ENCODE results near the gene LCTL.
A peak's percentile ranks its signal among the peaks of the same experiment; 100 is the strongest.
"Not testable (repeated sequence)": the region's sequence is repeated elsewhere in the genome, so short reads cannot be mapped to it uniquely, and the experiment has no call there.

Gene LCTL

DNA sequence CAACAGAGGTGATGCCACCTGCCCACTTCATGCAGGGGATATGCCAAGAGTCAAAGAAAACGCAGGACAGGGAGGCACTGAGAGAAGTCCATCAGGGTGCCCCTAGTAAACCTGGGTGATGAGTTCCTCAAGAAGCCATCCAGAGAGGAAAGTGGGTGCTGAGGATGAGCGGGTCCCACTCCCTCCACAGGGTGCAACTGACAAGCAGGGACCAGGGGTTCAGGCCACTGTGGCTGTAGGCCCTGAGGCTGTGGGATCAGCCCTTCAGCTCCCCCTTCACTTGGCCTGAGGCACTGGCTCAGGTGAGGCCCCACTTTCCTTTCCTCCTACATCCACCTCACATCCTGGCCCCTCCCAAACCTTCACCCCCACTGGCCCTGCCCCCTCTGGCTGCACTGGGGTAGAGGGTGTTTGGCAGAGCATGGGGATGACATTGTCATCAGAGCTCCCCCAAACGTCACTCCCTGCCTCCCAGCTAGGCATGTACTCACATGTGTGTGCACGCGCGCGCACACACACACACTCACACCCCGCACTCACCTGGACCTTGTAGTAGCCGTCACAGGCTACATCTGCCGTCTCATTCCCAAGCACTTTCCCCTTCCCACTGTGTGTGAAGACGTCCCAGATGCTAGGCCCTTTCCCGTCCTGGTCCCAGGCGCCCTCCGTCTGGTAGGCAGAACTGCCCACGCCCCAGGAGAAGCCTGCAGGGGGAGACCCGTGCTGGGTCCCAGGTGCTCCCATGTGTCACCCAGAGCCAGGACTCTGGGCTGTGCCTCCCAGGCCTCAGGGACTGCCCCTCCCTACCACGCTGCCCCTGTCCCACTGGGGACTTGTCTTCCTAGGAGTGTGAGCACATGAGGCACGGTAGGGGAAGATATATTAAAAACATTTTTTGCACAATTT is 1.4 kb downstream of the LCTL start:
- DNase-seq: no peak

DNA sequence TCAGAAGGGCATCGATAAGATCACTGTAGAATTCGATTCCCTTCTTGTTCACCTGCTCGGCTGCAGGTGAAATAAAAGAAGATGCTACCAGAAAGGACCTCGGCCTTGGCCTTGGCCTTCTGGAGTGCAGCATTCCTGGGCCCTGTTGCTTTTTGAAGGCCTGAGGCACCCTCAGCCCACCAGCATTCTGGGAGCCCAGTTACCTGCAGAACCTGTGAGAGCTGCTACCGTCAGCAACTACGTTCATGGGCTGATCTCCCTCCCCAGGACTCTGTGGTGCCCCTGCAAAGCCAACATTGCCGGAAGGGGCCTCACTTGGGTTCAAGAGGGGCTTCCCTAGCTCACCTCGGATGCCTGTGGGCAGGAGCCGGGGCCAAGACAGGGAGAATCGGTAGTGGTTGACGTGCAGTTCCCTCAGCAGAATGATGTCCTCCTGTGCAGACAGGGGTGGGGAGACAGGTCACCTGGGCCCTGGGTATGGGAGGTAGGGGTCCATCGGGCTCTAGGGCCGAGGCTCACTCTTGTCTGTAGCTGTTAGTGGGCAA is 2.2 kb downstream of the LCTL start:
- DNase-seq: no peak

GRCh38 chr15:66563126-66563525 is 2.7 kb downstream of the LCTL start:
- DNase-seq: no peak

DNA sequence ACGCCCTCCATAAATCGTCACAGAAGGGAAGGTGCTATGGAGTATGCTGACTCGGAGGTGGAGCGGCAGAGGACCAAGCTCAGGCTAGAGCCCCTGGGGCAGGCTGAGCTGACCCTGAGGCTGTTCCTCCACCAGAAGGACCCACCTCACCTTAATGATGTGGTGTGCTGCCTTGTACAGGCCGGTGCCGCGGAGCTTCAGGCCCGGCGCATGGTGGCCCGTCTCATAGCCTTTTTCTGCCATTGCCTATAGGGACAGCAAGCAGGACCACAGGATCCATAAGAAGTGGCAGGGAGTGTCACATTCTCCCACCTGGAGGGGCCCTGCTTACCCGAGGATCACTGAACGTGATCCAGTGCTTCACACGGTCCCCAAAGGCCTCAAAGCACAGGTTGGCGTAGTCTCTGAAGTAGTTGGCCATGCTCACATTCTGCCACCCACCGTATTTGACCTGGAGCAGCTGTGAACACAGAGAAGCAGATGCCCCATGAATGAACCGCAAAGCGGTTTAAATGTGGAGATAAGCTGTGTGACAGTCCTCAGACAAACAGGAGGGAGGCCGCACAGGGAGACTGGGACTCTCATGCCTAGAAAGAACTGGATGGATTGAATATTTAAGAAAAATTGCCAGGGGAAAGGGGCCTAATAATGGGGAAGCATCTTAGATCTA is 4.8 kb downstream of the LCTL start:
- DNase-seq: no peak

GRCh38 chr15:66558271-66558670 is 7.5 kb downstream of the LCTL start:
- DNase-seq: no peak

- no peak for DNase-seq
Observed at GRCh38 chr15:66555685-66556084, 10.1 kb downstream of the LCTL start.

- DNase-seq: no peak
Observed at GRCh38 chr15:66545255-66545654, 20.5 kb downstream of the LCTL start.

DNA sequence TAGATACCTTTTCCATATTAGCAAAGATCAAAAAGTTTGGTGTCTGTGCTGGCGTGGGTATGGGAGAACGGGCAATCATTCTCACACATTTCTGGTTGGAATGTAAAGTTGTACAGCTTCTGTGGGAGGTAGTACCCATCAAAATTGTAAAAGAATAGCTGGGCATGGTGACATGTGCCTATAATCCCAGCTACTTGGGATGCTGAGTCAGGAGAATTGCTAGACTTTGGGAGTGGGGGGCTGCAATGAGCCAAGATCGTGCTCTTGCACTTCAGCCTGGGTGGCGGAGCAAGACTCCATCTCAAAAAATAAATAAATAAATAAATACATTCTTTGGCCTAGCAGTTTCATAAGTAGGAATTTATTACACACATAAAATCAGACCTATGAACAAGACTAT is 22.9 kb downstream of the LCTL start:
- DNase-seq: no peak

DNA sequence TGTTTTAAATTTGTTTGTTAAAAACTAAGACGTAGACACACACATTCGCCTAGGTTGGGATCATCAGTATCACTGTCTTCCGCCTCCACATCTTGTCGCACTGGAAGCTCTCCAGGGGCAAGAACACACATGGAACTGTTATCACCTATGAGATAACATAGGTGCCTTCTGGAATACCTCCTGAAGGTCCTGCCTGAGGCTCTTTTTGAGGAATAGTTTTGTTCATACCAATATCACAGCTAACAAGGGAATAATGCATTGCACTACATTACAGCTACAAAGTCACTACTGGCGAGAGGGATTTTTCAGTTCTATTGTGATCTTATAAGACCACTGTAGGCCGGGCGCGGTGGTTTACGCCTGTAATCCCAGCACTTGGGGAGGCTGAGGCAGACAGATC is 30.7 kb downstream of the LCTL start:
- no peak for DNase-seq

GRCh38 chr15:66524838-66525237 is 41.0 kb downstream of the LCTL start:
- no peak for DNase-seq

DNA sequence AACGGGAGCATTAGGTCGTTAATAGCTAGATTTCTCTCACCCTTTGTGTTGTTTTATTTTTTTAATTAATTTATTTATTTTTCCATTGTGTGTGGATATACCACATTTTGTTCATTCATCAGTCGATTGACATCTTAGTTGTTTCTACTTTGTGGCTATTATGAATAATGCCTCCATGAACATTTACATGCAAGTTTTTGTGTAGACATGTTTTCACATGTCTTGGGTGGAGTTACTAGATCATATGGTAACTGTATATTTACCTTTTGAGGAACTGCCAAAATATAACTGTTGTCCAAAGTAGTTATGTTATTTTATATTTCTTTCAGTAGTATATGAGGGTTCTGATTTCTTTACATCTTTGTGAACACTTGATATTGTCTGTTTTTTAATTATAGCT is 41.9 kb downstream of the LCTL start:
- DNase-seq: no peak

- no peak for DNase-seq
Observed at GRCh38 chr15:66515901-66516322, 49.9 kb downstream of the LCTL start.

DNA sequence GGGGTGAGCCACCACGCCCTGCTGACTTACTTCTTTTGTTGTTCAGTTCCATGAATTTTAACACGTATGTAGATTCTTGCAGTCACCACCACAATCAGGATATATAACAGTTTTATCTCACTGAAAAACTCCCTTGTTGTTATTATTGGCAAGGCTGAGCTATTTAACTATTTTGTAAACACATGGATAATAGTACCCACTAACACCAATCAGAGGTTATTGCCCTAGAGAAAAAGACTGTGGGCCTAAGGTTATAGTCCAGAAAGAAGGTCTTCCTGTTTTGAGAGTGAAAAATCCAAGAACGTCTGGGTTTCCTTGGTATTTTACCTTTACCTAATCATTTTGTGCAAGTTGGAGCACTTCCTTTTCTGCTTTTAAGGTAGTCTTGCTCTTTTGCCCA is 51.2 kb downstream of the LCTL start:
- DNase-seq: no peak

DNA sequence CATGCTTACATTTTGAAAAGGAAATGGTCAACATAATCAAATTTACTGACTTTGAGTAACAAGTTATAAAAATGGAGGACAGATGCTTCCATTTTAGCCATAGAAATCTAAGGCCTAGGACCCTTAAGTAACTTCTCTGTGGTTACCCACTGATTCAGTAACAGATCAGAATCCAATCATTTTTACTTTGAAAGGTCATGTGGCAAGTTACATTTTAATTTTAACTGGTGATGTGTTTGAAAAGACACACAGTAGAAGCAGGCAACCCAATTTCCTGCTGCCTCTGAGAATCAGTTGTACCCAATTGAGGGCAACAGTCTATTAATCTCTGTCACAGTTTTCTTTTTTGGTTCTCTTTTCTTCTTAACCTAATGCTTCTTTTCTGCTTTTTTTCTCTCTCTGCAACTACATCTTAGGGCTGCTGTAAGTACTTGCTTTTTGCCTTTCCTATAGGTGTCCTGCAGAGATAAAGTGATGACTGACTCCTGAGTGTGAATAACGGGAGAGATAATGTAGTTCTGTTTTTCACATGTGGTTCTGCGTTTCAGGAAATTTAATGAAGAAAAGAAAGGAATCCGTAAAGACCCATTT is 57.4 kb downstream of the LCTL start:
- DNase-seq: no peak

DNA sequence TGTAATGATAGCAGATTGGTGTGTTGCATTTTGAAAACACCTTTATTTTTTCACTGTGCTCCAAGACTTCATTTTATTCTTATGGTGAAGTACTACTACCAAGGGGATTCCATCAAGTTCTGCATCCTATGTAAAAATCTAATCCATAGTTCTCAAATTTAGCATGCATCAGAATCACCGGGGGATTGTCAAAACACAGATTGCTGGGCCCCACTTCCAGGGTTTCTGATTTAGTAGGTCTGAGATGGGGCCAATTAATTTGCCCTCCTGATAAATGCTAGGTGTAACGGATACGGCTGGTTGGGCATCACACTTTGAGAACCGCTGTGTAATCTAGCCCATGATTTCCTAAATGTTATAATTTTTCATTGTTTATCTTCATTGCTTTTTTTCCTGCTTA is 60.0 kb downstream of the LCTL start:
- no peak for DNase-seq

- DNase-seq: no peak
Observed at GRCh38 chr15:66505430-66505811, 60.4 kb downstream of the LCTL start.

GRCh38 chr15:66504563-66505429 is 61.0 kb downstream of the LCTL start, which contains the start of the genes RPL4 and ZWILCH:
TSS of gene RPL4 (minus strand) at chr15:66504855. CDS start at chr15:66504790, 65 bp downstream.
TSS of gene ZWILCH (plus strand) at chr15:66505326. CDS start at chr15:66505339, 13 bp downstream.
- peak; percentile 95 for DNase-seq

GRCh38 chr15:66503780-66504562 is 61.8 kb downstream of the LCTL start:
- DNase-seq: no peak

DNA sequence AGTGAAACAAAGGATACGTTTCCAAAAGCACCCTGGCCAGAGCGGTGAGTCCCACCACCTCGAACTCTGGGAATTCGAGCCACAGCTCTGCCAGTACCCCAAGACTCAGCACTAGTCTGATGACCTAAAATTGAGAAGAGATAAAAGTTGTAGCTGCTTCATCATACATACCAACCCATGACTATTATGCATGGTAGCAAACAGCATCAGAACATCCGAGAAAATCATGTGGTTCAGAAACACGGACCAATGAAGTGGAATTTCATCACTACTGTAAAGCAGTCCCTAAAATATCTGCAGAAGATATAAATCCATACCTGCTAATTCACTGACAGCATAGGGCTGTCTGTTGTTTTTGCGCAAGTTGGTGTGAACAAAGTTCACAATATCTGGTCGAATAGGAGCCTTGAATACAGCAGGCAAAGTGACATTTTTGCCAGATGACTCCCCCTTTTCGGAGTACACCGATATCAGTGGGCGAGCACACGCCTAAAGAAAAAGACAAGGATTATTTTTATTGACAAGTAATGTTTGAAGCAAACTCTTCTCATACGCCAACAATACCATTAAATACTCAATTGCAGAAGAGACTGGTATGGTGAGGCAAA is 62.7 kb downstream of the LCTL start:
- DNase-seq: not testable (repeated sequence)

DNA sequence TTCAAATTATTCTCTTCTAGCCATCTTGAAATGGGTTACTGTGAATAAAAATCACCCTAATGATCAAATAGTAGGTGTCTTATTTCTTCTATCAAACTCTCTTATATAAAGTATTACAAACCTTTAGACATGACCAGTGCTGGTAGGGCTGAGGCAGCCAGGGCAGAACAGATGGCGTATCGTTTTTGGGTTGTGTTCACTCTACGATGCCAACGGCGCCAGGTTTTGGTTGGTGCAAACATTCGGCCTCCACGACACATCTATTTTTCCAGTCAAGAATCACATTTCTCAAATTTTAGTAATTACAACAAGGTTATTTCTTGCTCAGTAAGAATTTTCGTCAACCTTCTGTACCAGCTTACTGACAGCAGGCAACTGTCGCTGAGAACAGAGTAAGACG is 63.3 kb downstream of the LCTL start:
- no peak for DNase-seq

- DNase-seq: not testable (repeated sequence)
Observed at GRCh38 chr15:66500346-66500745, 65.5 kb downstream of the LCTL start.
